SK-N-SH (cell line): ENCODE results near the gene ENTPD2. TPM values are rescaled to one million over a fixed set of nuclear protein-coding genes. Genes with fewer than 3 reads are reported as not detected.
A peak's percentile ranks its signal among the peaks of the same experiment; 100 is the strongest.

Experiments
- CTCF ChIA-PET: fragments of 300-600, 350-600 bp; formaldehyde crosslinking; extraction: SDS; loops from one replicate; lab custom pipeline; 2021; lab: Yijun Ruan, JAX
- POLR2A ChIA-PET: fragments of 350-600 bp; sonication (Branson Sonifier 250); formaldehyde crosslinking; extraction: SDS; loops from one replicate; lab custom pipeline; 2020; ENCODE audit warnings: antibody characterized with exemption, inconsistent platforms; lab: Yijun Ruan, JAX
- DNase-seq: peaks from one replicate; pipeline ENCODE4 v3.0.0; 2012
- H2AFZ ChIP-seq: fragments of 200-600 bp; sonication (generic); 2 replicates; pipeline ENCODE4 v1.8.1; 2016; ENCODE audit warnings: antibody characterized with exemption, mild to moderate bottlenecking, low read depth
- H3F3A ChIP-seq: fragments of 200-600 bp; sonication (generic); replicated peaks from 2 replicates; pipeline ENCODE3; 2016; ENCODE audit warnings: antibody characterized with exemption, mild to moderate bottlenecking; ENCODE audit not compliant: insufficient read depth
- H3K27ac ChIP-seq, 2 experiments: fragments of 200-500 bp in 1 of 2; fragments of 200-600 bp in 1 of 2; sonication (Bioruptor generic) in 1 of 2; sonication (generic), shearing (Covaris generic) in 1 of 2; 2 replicates each; pipeline versions ENCODE4 v1.5.1 to v1.6.1; 2014 to 2016; ENCODE audit warnings: low read depth in 2 of 2, inconsistent platforms in 1 of 2, low read length in 1 of 2, mild to moderate bottlenecking in 1 of 2, mixed read lengths in 1 of 2
- H3K27me3 ChIP-seq: fragments of 200-600 bp; sonication (generic), shearing (Covaris generic); 2 replicates; pipeline ENCODE4 v1.6.1; 2016; ENCODE audit warnings: mixed run types; ENCODE audit not compliant: insufficient read depth
- H3K36me3 ChIP-seq, 2 experiments: fragments of 200-500 bp in 1 of 2; fragments of 200-600 bp in 1 of 2; sonication (Bioruptor generic) in 1 of 2; sonication (generic) in 1 of 2; replicated peaks in 1 of 2; 2 replicates each; pipeline versions ENCODE3 to v1.5.1; 2014 to 2016; ENCODE audit warnings: low read length in 1 of 2, mild to moderate bottlenecking in 1 of 2; ENCODE audit not compliant: insufficient read depth in 2 of 2, control insufficient read depth in 1 of 2
- H3K4me1 ChIP-seq, 2 experiments: fragments of 200-500 bp in 1 of 2; fragments of 200-600 bp in 1 of 2; sonication (Bioruptor generic) in 1 of 2; sonication (generic), shearing (Covaris generic) in 1 of 2; 2 replicates each; pipeline versions ENCODE4 v1.5.1 to v1.6.1; 2014 to 2016; ENCODE audit warnings: low read depth in 1 of 2, low read length in 1 of 2, mixed run types in 1 of 2; ENCODE audit not compliant: insufficient read depth in 2 of 2, control insufficient read depth in 1 of 2
- H3K4me2 ChIP-seq: fragments of 200-600 bp; sonication (generic), shearing (Covaris generic); 2 replicates; pipeline ENCODE4 v1.6.1; 2017; ENCODE audit warnings: mixed run types
- H3K4me3 ChIP-seq, 2 experiments: fragments of 200-500 bp in 1 of 2; fragments of 200-600 bp in 1 of 2; sonication (Bioruptor generic) in 1 of 2; sonication (generic), shearing (Covaris generic) in 1 of 2; 2 replicates each; pipeline versions ENCODE4 v1.5.1 to v1.8.1; 2014 to 2016; ENCODE audit warnings: low read depth in 2 of 2, inconsistent platforms in 1 of 2, low read length in 1 of 2, mild to moderate bottlenecking in 1 of 2, mixed read lengths in 1 of 2, moderate library complexity in 1 of 2
- H3K79me2 ChIP-seq: fragments of 200-600 bp; sonication (generic); 2 replicates; pipeline ENCODE4 v1.8.1; 2017; ENCODE audit warnings: mild to moderate bottlenecking; ENCODE audit not compliant: insufficient read depth
- H3K9ac ChIP-seq: fragments of 200-600 bp; sonication (generic); 2 replicates; pipeline ENCODE4 v1.6.1; 2017; ENCODE audit warnings: mixed run types
- H3K9me2 ChIP-seq: fragments of 200-600 bp; sonication (generic); 2 replicates; pipeline ENCODE4 v1.6.1; 2017; ENCODE audit warnings: mixed run types
- H3K9me3 ChIP-seq: fragments of 200-600 bp; sonication (generic); 2 replicates; pipeline ENCODE4 v1.6.1; 2017; ENCODE audit warnings: mixed run types, mild to moderate bottlenecking, moderate library complexity
- H4K20me1 ChIP-seq: fragments of 200-600 bp; sonication (generic); 2 replicates; pipeline ENCODE4 v1.6.1; 2017; ENCODE audit warnings: mild to moderate bottlenecking, mixed run types; ENCODE audit not compliant: insufficient read depth
- EP300 ChIP-seq, 2 experiments: IDR thresholded peaks; 2 replicates each; pipeline versions ENCODE4 v1.4.0 to v1.6.1; 2012; ENCODE audit warnings: borderline replicate concordance in 1 of 2, low read depth in 1 of 2, low read length in 1 of 2
- EZH2phosphoT487 ChIP-seq: fragments of 200-600 bp; sonication (generic); IDR thresholded peaks from 2 replicates; pipeline ENCODE4 v1.6.1; 2017; ENCODE audit warnings: low read depth, mixed run types, mild to moderate bottlenecking, antibody characterized with exemption, moderate library complexity, borderline replicate concordance
- FOSL2 ChIP-seq: IDR thresholded peaks from 2 replicates; pipeline ENCODE4 v1.4.0; 2012; ENCODE audit warnings: low read depth, mild to moderate bottlenecking, moderate library complexity, borderline replicate concordance
- GABPA ChIP-seq: IDR thresholded peaks from 2 replicates; pipeline ENCODE4 v1.4.0; 2012; ENCODE audit warnings: low read depth, mild to moderate bottlenecking
- MAX ChIP-seq: IDR thresholded peaks from 2 replicates; pipeline ENCODE4 v1.4.0; 2012; ENCODE audit warnings: low read depth
- MXI1 ChIP-seq: IDR thresholded peaks from 2 replicates; pipeline ENCODE4 v1.6.1; 2012; ENCODE audit warnings: mild to moderate bottlenecking, low read depth, low read length, improper control_type of control experiment
- SIN3A ChIP-seq: IDR thresholded peaks from 2 replicates; pipeline ENCODE4 v1.6.1; 2012; ENCODE audit warnings: low read depth, mild to moderate bottlenecking, low read length, moderate library complexity, borderline replicate concordance
- TAF1 ChIP-seq: IDR thresholded peaks from 2 replicates; pipeline ENCODE4 v1.6.1; 2012; ENCODE audit warnings: low read depth, mild to moderate bottlenecking, low read length, moderate library complexity, borderline replicate concordance
- YY1 ChIP-seq: IDR thresholded peaks from 2 replicates; pipeline ENCODE4 v1.4.0; 2012; ENCODE audit warnings: low read depth, mild to moderate bottlenecking
- ZBTB33 ChIP-seq: IDR thresholded peaks from 2 replicates; pipeline ENCODE4 v1.4.0; 2012; ENCODE audit warnings: low read depth, borderline replicate concordance
- WGBS: methylation state at CpG from one replicate; pipeline ENCODE4 v1.1.6; 2017; ENCODE audit warnings: low lambda C conversion rate; 5-methylcytosine and 5-hydroxymethylcytosine counted together
- polyA plus RNA-seq, 3 experiments: library from polyadenylated mRNA; depleted of rRNA; stranded (reverse); fragments of >200 nt; gene quantifications; 2 replicates each; pipeline ENCODE4 v1.2.3, GENCODE V29; 2012
- TF ChIP-seq, protein P1 (sequence below): IDR thresholded peaks from 2 replicates; pipeline ENCODE4 v1.4.0; 2012; ENCODE audit warnings: low read depth, borderline replicate concordance
- TF ChIP-seq, protein P2 (sequence below): IDR thresholded peaks from 2 replicates; pipeline ENCODE4; 2012

The ENTPD2 gene
- polyA plus RNA-seq, 1 of the 3 experiments (the other 2 are of a cell fraction): not detected

DNA sequence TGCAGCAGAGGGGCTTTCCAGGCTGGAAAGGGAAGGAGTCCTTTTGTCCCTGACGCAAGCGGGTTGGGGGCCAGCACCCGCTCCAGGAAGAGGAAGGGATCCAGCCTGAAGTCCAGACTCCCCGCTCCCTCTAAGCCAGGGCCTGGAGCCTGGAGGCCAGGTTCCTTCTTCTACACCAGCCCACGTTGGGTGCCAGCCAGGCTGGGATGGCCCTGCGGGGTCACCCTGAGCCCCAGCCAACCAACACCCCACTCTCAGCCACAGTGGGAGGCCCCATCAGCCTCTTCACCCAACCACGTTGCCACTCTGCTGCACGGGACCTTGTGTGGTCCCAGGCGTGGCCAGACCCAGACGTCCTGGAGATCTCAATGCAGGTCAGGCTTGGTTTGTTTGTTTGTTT is 21.0 kb downstream of the ENTPD2 start:
- CTCF ChIA-PET: interaction anchor here (1.1 to 15.1 kb wide), 7 partner anchors 12 to 275 kb away, joined by 3 to 350 read pairs (median 21); partner anchors contain the start of genes AJM1, C8G, FBXW5 and LCN12
- Histone ChIP-seq H2AFZ (no peak overlapping the region), H3K27ac (peak overlapping the region in 1 of 2 experiments; percentile 36; a peak in 1 of 4 replicates), H3K9ac (no peak overlapping the region), H3K4me2 (no peak overlapping the region), H3K4me1 (peaks cover 5 to 34% of the 10 kb centered on the region in 2 experiments; a peak in 1 of 4 replicates), H3K79me2 (no peaks in the 10 kb centered on the region), H3K36me3 (peaks cover 0 to 2% of the 10 kb centered on the region in 2 experiments)
- DNase-seq: no peak
- TF ChIP-seq FOSL2: no peak
- no peak for TF ChIP-seq ZBTB33
- TF ChIP-seq GABPA: no peak
- no peak for TF ChIP-seq YY1
- no peak for TF ChIP-seq EZH2phosphoT487
- no peak for TF ChIP-seq SIN3A
- TF ChIP-seq, protein P1, sequence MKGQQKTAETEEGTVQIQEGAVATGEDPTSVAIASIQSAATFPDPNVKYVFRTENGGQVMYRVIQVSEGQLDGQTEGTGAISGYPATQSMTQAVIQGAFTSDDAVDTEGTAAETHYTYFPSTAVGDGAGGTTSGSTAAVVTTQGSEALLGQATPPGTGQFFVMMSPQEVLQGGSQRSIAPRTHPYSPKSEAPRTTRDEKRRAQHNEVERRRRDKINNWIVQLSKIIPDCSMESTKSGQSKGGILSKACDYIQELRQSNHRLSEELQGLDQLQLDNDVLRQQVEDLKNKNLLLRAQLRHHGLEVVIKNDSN: no peak
- TF ChIP-seq, protein P2, sequence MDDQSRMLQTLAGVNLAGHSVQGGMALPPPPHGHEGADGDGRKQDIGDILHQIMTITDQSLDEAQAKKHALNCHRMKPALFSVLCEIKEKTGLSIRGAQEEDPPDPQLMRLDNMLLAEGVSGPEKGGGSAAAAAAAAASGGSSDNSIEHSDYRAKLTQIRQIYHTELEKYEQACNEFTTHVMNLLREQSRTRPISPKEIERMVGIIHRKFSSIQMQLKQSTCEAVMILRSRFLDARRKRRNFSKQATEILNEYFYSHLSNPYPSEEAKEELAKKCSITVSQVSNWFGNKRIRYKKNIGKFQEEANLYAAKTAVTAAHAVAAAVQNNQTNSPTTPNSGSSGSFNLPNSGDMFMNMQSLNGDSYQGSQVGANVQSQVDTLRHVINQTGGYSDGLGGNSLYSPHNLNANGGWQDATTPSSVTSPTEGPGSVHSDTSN: no peak
- TF ChIP-seq EP300 (IDR thresholded peaks at IDR 0.05; ENCODE audit: borderline replicate concordance in 1 of 2, low read depth in 1 of 2, low read length in 1 of 2): no peak
- TF ChIP-seq TAF1: no peak
- TF ChIP-seq, all 33 proteins: peak for 0
- POLR2A ChIA-PET: no interaction called here
- 94% methylated on average over 8 of the region's 10 CpGs for WGBS
- Histone ChIP-seq H3K4me3 (no peak overlapping the region), H4K20me1 (no peaks in the 10 kb centered on the region), H3K9me2 (no peaks in the 10 kb centered on the region), H3F3A (peaks cover 4% of the 10 kb centered on the region), H3K27me3 (no peaks in the 10 kb centered on the region), H3K9me3 (no peaks in the 10 kb centered on the region)

DNA sequence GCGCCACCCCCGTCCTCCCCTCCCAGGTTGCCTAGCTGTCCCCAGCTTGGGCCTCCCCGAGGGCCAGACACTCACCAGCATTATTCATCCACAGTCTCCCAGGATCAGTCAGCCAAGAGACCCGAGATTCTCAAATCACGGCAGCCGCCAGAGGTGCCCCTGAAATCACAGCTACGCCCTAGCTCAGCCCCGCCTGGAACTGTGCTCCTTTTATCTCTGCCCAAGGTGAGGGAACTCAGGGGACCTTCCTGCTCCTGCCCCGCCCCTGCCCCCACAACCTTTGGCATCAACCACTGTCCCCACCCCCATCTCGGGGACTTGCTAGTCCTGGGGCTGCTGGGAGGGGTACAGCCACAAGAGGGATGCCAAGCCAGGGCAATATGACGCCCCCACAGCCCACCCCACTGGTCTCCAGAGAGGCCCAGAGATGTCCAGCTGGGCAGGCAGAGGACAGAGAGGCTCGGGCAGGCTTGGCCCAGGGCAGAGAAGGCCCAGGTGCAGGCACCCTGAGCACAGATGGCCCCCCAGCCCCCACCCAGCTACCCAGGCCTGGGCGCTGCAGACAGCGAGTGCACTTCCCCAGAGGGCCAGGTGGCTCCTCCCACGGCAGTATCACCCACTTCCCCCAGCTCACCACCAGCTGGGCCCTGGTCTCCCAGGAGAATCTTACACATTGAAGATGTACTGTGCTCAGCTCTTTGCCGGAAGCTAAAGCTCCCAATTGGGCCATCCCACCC is 21.8 kb downstream of the ENTPD2 start, which contains the start of gene FUT7:
Gene FUT7 (minus strand): TSS at position 185 of the 737 bp plus-strand sequence. CDS start 97 bp downstream, at position 88.
- no peak within 1 kb of the TSS for H3K4me2 ChIP-seq
- POLR2A ChIA-PET: interaction anchor here (1.3 kb wide), 1 partner anchor 36 kb away, joined by 3 read pairs; no protein-coding TSS in a partner anchor
- H3K4me1 ChIP-seq: peaks cover 5 to 39% of the 10 kb centered on the region in 2 experiments; a peak in 1 of 4 replicates
- no peak within 1 kb of the TSS for H3K4me3 ChIP-seq
- TF ChIP-seq MXI1 (no peak), MAX (no peak)
- no peak for DNase-seq
- H4K20me1 ChIP-seq: no peaks in the 10 kb centered on the region
- WGBS: 77% methylated on average over 11 of the region's 16 CpGs
- H3K9me3 ChIP-seq: no peaks in the 10 kb centered on the region
- H3K9ac ChIP-seq: no peak within 1 kb of the TSS
- no peaks in the 10 kb centered on the region for H3K36me3 ChIP-seq
- H3K27me3 ChIP-seq: no peaks in the 10 kb centered on the region
- no peaks in the 10 kb centered on the region for H3K9me2 ChIP-seq
- CTCF ChIA-PET: interaction anchor here (1.1 to 15.1 kb wide), 8 partner anchors 11 to 274 kb away, joined by 3 to 350 read pairs (median 36); partner anchors contain the start of genes C8G, CLIC3, FBXW5 and LCN12
- H3F3A ChIP-seq: peaks cover 4% of the 10 kb centered on the region
- 0 out of 2 replicates have a peak, but pooled peaks cover 2% of the 10 kb centered on the region for H3K79me2 ChIP-seq
- peak within 1 kb of the TSS in 1 of 2 experiments; percentile 36; a peak in 1 of 4 replicates for H3K27ac ChIP-seq
- no peak within 1 kb of the TSS for H2AFZ ChIP-seq
